Posterior vena cava (tissue), 2 donors: ENCODE data around the gene MYO10. TPM values are rescaled to one million over a fixed set of nuclear protein-coding genes. Genes with fewer than 3 reads are reported as not detected.
"Not testable (repeated sequence)": the region's sequence is repeated elsewhere in the genome, so short reads cannot be mapped to it uniquely, and the experiment has no call there.

Experiments used
- DNase-seq: peaks from one replicate; pipeline ENCODE4 v3.0.0-alpha.2; 2020; ENCODE audit warnings: low spot score
- intact Hi-C, 2 donors: fragments of 100-400 bp; cut with DNase I; formaldehyde crosslinking; loops; one replicate each; pipeline versions ENCODE4 v1.14.1 to v1.14.2; 2022 to 2023
- total RNA-seq, 2 donors: library from RNA; stranded (reverse); fragmentation: NEBNext Ultra II Directional; extraction: Animal tissue kit (Norgen Biotek cat#: 25700); gene quantifications; one replicate each; pipeline ENCODE4 v1.2.1, GENCODE V29; 2021
- donor health status: DM: yes; HTN: yes; CAD: no.
- donor health status: DM: yes; HTN: yes; CAD: no.

The MYO10 gene
- total RNA-seq, 2 donors from 2014 or later, result 8.5 to 11.2 TPM

GRCh38 chr5:16673241-16674201 lies 262.6 kb downstream of the MYO10 start:
- intact Hi-C loops, result no loop called here
- no peak for DNase-seq

DNA sequence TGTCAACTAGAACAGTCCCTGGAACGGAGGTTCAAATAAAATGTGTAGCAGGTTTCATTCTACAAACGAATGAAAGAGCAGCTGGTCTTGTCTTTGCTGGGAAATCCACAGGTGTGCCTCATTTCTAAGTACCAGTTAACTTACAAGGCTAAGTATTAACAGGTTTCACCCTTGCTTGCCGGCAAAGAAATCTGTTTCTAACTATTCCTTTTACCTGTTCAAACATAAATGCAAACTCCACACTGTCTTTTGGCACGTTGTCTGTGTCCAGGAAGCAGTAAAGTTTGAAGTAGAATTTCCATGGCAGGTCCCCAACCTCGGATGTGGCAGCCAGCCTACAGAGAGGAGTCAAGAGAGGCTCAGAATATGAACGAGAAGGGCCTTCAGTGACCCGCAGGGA lies 264.9 kb downstream of the MYO10 start:
- DNase-seq, result no peak
- intact Hi-C loops, result no loop called here

GRCh38 chr5:16669776-16670175 lies 266.3 kb downstream of the MYO10 start:
- intact Hi-C loops, result no loop called here
- no peak for DNase-seq

- intact Hi-C loops, result no loop called here
- no peak for DNase-seq
Observed at GRCh38 chr5:16668631-16669030, 267.5 kb downstream of the MYO10 start.

GRCh38 chr5:16668194-16668593 lies 267.9 kb downstream of the MYO10 start:
- DNase-seq, result no peak
- intact Hi-C loops, result no loop called here

- DNase-seq, result no peak
- intact Hi-C loops, result no loop called here
Observed at GRCh38 chr5:16666883-16667398, 269.1 kb downstream of the MYO10 start.

DNA sequence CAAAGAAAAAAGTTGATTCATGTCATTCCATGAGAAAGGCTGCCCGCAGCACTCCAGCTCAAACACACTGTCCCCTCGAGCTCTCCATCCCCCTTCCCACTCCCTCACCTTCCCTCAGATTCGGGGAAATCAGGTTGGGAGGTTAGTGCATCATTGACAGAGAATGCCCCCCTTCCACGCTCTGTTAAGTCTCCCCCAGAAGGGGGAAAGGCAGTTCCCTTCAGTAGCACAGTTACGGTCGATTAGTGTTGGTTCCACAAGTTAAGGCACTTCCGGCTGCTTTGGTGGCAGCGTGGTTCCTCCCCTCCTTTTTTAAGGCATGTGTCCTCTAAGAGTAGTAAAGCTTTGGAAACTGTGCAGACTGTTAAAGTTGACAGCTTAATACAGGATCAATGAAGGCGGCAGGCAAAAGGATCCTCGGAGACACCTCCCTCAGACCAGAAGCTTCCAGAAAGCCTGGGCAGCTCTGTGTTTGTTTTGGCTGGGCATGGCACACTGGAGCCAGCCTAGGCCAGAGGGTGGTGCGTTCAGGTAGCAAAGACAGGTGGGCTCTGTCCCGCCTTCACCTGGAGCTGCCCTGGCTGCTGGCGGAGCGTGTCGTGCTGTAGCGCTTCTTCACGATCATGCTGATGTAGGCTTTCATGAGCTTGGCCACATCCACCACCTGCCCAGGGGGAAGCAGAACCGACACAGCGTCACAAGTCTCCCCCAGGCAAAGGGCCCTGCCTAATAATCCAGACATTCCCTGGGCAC lies 269.8 kb downstream of the MYO10 start:
- no peak for DNase-seq
- intact Hi-C loops, result no loop called here

DNA sequence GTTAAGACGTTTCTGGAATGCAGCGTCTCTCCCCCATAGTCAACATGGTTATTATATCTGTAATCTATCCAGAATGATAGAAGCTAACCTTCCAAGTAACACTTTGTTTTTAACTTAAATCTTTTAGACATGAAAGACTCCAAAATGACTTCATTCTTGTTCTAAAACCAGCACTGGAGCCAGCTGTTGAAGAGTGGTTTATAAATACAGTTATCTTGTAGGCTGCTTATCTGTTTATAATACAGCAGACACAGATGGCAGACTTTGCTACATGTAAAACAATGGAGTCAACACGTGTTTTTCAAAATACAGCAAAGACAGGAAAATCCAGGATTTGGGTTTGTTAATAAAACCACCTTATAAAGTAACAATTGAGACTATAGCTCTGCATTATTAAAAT lies 270.5 kb downstream of the MYO10 start:
- no peak for DNase-seq
- intact Hi-C loops, result no loop called here

DNA sequence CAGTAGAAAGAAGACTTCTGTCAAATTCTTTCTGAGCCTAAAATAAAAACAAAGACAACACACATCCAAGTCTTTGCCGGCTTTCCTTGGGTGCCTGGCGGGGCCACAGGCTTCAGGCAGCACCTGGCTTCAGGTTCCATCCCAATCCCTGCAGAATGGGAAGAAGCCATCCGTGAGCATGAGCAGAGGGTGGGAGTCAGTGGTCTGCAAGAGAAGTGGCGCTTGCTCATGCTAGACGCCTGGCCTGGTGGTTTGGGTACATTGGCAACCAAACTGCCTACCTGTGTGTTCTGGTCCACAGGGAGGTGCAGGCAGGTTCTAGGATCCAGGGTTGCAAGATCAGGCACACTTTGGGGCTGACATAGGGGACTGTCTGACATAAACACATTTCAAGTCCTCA lies 271.7 kb downstream of the MYO10 start:
- no peak for DNase-seq
- intact Hi-C loops, result no loop called here

DNA sequence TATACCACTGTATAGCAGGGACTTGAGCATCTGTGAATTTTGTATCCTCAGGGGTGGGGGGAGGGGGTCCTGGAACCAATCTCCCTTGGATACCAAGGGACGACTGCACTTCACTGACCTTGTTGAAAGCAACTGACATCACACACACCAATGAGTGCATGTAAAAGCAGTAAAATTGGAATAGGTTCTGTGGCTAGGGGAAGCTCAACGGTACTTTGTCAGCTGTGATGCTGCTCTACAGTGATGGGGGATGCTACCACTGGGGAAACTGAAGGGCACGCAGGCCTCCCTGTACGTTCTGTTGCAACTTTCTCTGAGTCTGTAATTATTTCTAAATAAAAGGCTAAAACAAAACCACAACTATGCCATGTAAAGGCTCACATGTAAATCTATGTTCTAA lies 272.2 kb downstream of the MYO10 start:
- intact Hi-C loops, result no loop called here
- DNase-seq, result no peak

DNA sequence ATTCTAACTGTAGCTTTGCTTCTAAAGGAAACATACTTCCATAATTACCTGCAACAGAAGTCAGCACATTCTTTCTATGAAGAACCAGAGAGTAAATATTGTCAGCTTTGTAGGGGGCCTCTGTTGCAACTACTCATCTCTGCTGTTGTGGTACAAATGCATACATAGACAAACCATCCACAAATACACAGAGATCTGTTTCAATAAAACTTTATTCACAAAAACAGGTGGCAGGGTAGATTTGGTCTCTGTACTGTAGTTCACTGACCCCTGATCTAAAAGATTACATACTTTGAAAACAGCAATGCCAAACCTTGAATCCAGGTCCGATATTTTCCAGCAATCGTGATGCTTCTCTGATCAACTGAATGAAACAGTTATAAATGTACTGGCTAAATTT lies 274.4 kb downstream of the MYO10 start:
- DNase-seq, result no peak
- intact Hi-C loops, result no loop called here

- DNase-seq, result no peak
- intact Hi-C loops, result no loop called here
Observed at GRCh38 chr5:16660982-16661381, 275.1 kb downstream of the MYO10 start.

DNA sequence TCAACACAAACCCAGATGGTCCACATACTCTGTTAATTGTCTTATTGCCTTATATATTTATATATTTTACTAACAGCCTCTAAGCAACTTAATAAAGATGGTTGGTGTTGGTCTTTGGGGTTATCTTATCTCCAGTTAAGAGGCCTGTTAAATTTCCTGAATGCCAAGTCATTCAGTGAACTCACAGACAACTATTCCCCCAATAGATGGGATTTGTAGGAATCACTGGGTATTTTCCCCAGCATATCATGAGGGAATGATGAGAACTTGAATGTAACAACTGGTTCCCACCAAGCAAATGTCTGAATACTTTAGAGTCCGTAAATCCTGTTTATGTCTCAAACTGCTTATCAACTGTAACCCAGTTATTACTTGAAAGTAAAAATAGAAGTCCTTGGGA lies 276.6 kb downstream of the MYO10 start:
- DNase-seq, result no peak
- intact Hi-C loops, result no loop called here

GRCh38 chr5:16656561-16657191 lies 279.4 kb downstream of the MYO10 start:
- no peak for DNase-seq

GRCh38 chr5:16654647-16655334 lies 281.3 kb downstream of the MYO10 start:
- intact Hi-C loops, result no loop called here
- no peak for DNase-seq

More at GRCh38 chr5:16656561-16657191, 279.4 kb downstream of the MYO10 start:
- intact Hi-C loops, result no loop called here

- intact Hi-C loops, DNase-seq: not testable (repeated sequence)
Observed at GRCh38 chr5:16648739-16649138, 287.3 kb downstream of the MYO10 start.

- no peak for DNase-seq
- intact Hi-C loops, result no loop called here
Observed at GRCh38 chr5:16644301-16644889, 291.7 kb downstream of the MYO10 start.

GRCh38 chr5:16642867-16643266 lies 293.2 kb downstream of the MYO10 start:
- intact Hi-C loops, result no loop called here
- no peak for DNase-seq

DNA sequence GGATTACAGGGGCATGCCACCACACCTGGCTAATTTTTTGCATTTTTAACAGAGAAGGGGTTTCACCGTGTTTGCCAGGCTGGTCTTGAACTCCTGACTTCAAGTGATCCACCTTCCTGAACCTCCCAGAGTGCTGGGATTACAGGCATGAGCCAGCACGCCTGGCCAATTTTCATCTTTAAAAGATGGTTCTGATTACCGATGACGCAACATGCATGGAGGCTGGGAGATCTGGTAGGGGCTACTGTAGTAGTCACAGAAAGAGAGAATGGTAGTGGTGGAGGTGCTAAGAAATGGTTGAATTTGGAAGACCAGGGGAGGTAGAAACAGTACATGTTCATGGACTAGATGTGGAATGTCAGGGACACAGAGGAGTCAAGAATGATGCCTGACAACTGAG lies 296.9 kb downstream of the MYO10 start:
- no peak for DNase-seq
- intact Hi-C loops, result no loop called here
